BE2C (cell line): Measurements from ENCODE around the gene PTPN11.
A peak's percentile ranks its signal among the peaks of the same experiment; 100 is the strongest.
"Not testable (repeated sequence)": the region's sequence is repeated elsewhere in the genome, so short reads cannot be mapped to it uniquely, and the experiment has no call there.

ENCODE experiments used
- DNase-seq: peaks from one replicate; pipeline ENCODE4 v3.0.0-alpha.2; 2020
- H3K27me3 ChIP-seq: fragments of 250-450 bp; sonication (Bioruptor Pico); 2 replicates; pipeline ENCODE4 v1.5.1; 2020; ENCODE audit warnings: mild to moderate bottlenecking
- H3K36me3 ChIP-seq: fragments of 250-450 bp; sonication (Bioruptor Pico); 2 replicates; pipeline ENCODE4 v1.5.1; 2020; ENCODE audit warnings: mild to moderate bottlenecking
- H3K4me1 ChIP-seq: fragments of 250-450 bp; sonication (Bioruptor Pico); 2 replicates; pipeline ENCODE4 v1.5.1; 2020
- H3K4me3 ChIP-seq: 2 replicates; pipeline ENCODE4 v1.5.1; 2011; ENCODE audit warnings: low read depth, low read length
- H3K9me3 ChIP-seq: fragments of 250-450 bp; sonication (Bioruptor Pico); 2 replicates; pipeline ENCODE4 v1.5.1; 2020
- CTCF ChIP-seq: IDR thresholded peaks from 2 replicates; pipeline ENCODE4 v1.5.1; 2012; ENCODE audit warnings: mild to moderate bottlenecking, low read depth, low read length

The PTPN11 gene

DNA sequence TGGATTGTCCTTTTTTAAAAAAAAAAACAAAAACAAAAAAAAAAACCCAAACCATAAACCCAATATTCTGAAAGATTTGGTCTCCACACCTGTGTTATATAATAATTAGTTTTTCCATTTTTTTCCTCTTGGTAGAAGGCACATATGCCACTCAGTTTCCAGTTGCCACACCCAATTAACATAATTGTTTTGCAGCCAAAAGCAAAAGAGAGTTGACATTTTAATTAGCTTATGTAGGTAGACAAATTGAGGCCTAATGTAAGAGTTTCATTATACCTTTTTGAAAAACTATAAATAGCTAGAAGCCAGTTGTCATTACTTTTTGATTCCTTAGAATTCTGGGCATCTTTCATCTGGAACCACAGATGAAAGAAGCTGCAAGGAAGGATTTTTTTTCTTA is 21.0 kb downstream of the PTPN11 start:
- Histone ChIP-seq H3K36me3 (no peaks in the 10 kb centered on the region; the same call in 1 of the 2 replicates), H3K4me1 (no peaks in the 10 kb centered on the region), H3K9me3 (no peaks in the 10 kb centered on the region), H3K4me3 (no peak overlapping the region), H3K27me3 (no peaks in the 10 kb centered on the region)
- TF ChIP-seq CTCF, result no peak
- DNase-seq, result no peak

DNA sequence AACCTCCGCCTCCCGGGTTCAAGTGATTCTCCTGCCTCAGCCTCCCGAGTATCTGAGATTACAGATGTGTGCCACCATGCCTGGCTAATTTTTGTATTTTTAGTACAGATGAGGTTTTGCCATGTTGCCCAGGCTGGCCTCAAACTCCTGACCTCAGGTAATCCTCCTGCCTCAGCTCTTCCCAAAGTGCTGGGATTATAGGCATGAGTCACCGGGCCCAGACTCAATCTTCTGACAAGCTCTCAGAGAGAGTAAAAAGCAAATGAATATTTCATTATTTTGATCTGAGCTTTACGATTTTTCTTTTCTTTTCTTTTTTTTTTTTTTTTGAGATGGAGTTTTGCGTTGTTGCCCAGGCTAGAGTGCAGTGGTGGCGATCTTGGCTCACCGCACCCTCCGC is 21.9 kb downstream of the PTPN11 start:
- DNase-seq, H3K27me3 ChIP-seq, H3K4me1 ChIP-seq, H3K4me3 ChIP-seq, H3K9me3 ChIP-seq, H3K36me3 ChIP-seq: not testable (repeated sequence)

DNA sequence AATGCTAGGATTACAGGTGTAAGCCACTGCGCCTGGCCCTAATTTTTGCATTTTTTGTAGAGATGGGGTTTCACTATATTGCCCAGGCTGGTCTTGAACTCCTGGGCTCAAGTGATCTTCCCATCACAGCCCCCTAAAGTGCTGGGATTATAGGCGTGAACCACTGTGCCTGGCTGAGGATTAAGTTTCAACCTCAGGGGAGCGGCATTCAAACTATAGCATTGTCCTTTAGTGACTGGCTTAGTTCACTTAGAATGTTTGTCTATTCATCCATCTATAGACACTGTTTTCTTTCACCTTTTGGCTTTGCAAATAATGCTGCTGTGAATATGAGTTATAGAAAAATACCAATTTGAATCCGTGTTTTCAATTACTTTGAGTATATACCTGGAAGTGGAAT is 25.2 kb downstream of the PTPN11 start:
- Histone ChIP-seq H3K4me1 (no peaks in the 10 kb centered on the region), H3K27me3 (no peaks in the 10 kb centered on the region), H3K36me3 (peaks cover 16% of the 10 kb centered on the region), H3K4me3 (no peak overlapping the region), H3K9me3 (no peaks in the 10 kb centered on the region)
- TF ChIP-seq CTCF, result no peak
- no peak for DNase-seq

- Histone ChIP-seq H3K27me3 (no peaks in the 10 kb centered on the region), H3K9me3 (no peaks in the 10 kb centered on the region), H3K36me3 (peaks cover 27% of the 10 kb centered on the region), H3K4me3 (no peak overlapping the region), H3K4me1 (peaks cover 4% of the 10 kb centered on the region; the same call in 1 of the 2 replicates)
- no peak for DNase-seq
- no peak for TF ChIP-seq CTCF
Observed at GRCh38 chr12:112446008-112446725, 27.4 kb downstream of the PTPN11 start.

GRCh38 chr12:112447106-112447505 is 28.4 kb downstream of the PTPN11 start:
- TF ChIP-seq CTCF, result no peak
- DNase-seq, result no peak
- H3K9me3 ChIP-seq, result no peaks in the 10 kb centered on the region
- peaks cover 31% of the 10 kb centered on the region for H3K36me3 ChIP-seq
- H3K4me3 ChIP-seq, result no peak overlapping the region
- H3K27me3 ChIP-seq, result no peaks in the 10 kb centered on the region
- H3K4me1 ChIP-seq, result peaks cover 4% of the 10 kb centered on the region; the same call in 1 of the 2 replicates

DNA sequence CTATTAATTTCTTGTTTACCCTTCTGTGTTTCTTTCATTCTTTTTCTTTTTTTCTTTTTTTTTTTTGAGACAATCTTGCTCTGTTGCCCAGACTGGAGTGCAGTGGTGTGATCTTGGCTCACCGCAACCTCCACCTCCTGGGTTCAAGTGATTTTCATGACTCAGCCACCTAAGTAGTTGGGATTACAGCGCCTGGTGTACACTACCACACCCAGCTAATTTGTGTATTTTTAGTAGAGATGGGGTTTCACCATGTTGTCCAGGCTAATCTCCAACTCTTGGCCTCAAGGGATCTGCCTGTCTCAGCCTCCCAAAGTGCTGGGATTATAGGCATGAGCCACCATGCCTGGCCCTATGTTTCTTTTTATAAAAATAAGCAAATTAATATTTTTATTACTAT is 29.4 kb downstream of the PTPN11 start:
- peaks cover 32% of the 10 kb centered on the region for H3K36me3 ChIP-seq
- H3K27me3 ChIP-seq, H3K4me3 ChIP-seq, H3K4me1 ChIP-seq, H3K9me3 ChIP-seq, DNase-seq: not testable (repeated sequence)

DNA sequence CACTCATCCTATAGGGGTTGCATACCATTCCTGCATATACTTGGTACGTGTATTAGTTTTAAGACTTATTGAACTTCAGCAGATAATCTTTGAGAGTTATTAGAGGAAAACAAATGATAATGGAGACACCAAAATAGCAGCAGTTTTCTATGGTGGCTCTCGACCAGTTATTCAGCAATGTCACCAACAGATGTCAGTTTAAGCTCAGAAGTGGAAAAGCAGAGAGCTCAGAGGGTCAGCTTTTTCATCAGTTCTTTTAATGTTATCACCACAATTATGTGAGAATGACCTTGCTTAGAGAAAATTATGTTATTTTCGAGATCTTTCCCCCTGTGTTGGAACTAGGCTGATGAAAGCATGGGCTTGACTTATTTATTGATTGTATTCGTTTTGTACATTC is 32.0 kb downstream of the PTPN11 start:
- Histone ChIP-seq H3K36me3 (peaks cover 54% of the 10 kb centered on the region), H3K9me3 (no peaks in the 10 kb centered on the region), H3K4me3 (no peak overlapping the region), H3K4me1 (peaks cover 4% of the 10 kb centered on the region; the same call in 1 of the 2 replicates), H3K27me3 (no peaks in the 10 kb centered on the region)
- DNase-seq, result no peak
- peak; percentile 62 for TF ChIP-seq CTCF
